SIG-M5 treated with dmso at 0.1 percent for 504 hours (cell line): ENCODE data around the gene LOXHD1.

ENCODE experiments used
- DNase-seq: peaks from one replicate; lab custom pipeline; 2025; ENCODE audit not compliant: unreplicated experiment; lab: John Stamatoyannopoulos, UW

Gene LOXHD1

GRCh38 chr18:46676182-46676835, 19.3 kb upstream of the LOXHD1 start:
- DNase-seq, result no peak

- DNase-seq, result peak; percentile 19
These were observed 18.1 kb upstream of the LOXHD1 start for GRCh38 chr18:46675112-46675511.

- DNase-seq, result no peak
These were observed 15.3 kb upstream of the LOXHD1 start for GRCh38 chr18:46672062-46672970.

GRCh38 chr18:46668694-46669093, 11.7 kb upstream of the LOXHD1 start:
- no peak for DNase-seq

GRCh38 chr18:46668135-46668534, 11.1 kb upstream of the LOXHD1 start:
- no peak for DNase-seq

GRCh38 chr18:46663539-46663938, 6.5 kb upstream of the LOXHD1 start:
- peak; percentile 49 for DNase-seq

GRCh38 chr18:46660957-46661749, 4.1 kb upstream of the LOXHD1 start:
- no peak for DNase-seq

- no peak for DNase-seq
These were observed 2.5 kb upstream of the LOXHD1 start for GRCh38 chr18:46659484-46659883.

- no peak for DNase-seq
These were observed 500 bp downstream of the LOXHD1 start for GRCh38 chr18:46656326-46657114.

- no peak for DNase-seq
These were observed 4.6 kb downstream of the LOXHD1 start for GRCh38 chr18:46652372-46652771.

- no peak for DNase-seq
These were observed 6.3 kb downstream of the LOXHD1 start for GRCh38 chr18:46650681-46651080.

GRCh38 chr18:46649071-46649862, 7.8 kb downstream of the LOXHD1 start:
- DNase-seq, result no peak

GRCh38 chr18:46646468-46646867, 10.6 kb downstream of the LOXHD1 start:
- DNase-seq, result no peak

GRCh38 chr18:46642561-46642960, 14.5 kb downstream of the LOXHD1 start:
- DNase-seq, result no peak

- DNase-seq, result no peak
These were observed 15.1 kb downstream of the LOXHD1 start for GRCh38 chr18:46641917-46642316.

- DNase-seq, result no peak
These were observed 17.6 kb downstream of the LOXHD1 start for GRCh38 chr18:46639386-46639785.

GRCh38 chr18:46636040-46636630, 20.9 kb downstream of the LOXHD1 start:
- no peak for DNase-seq

GRCh38 chr18:46632401-46633071, 24.5 kb downstream of the LOXHD1 start:
- DNase-seq, result no peak

- DNase-seq, result no peak
These were observed 26.0 kb downstream of the LOXHD1 start for GRCh38 chr18:46630991-46631390.
